ENCODE data around the gene PTPN4. TPM values are rescaled to one million over a fixed set of nuclear protein-coding genes. Genes with fewer than 3 reads are reported as not detected.

Gene PTPN4
- total and polyA plus RNA-seq, 9 of the 15 experiments (the other 6 are each of a cell fraction or from before 2014, with no cell fraction given): 5.0 to 32.8 (median 27.3) TPM

- Histone ChIP-seq H3K4me1 (replicated peaks in 1 of 2; ENCODE audit: control insufficient read depth in 2 of 2, insufficient read depth in 2 of 2, low read length in 2 of 2) (no peaks in the 10 kb centered on the region; a peak in 1 of 5 replicates), H3K36me3 (ENCODE audit: control insufficient read depth, insufficient read depth, low read length) (no peaks in the 10 kb centered on the region), H3K27ac (ENCODE audit: extremely low read depth, low read depth, low read length) (no peak overlapping the region), H3K9ac (ENCODE audit: insufficient read depth in 1 of 2, low read depth in 2 of 2, low read length in 2 of 2) (no peak overlapping the region), H3K4me2 (ENCODE audit: insufficient read depth, low read length) (no peak overlapping the region), H3K79me2 (ENCODE audit: control insufficient read depth, insufficient read depth, low read length) (no peaks in the 10 kb centered on the region), H3K4me3 (no peak overlapping the region), H3K27me3 (ENCODE audit: control insufficient read depth in 2 of 2, insufficient read depth in 2 of 2, low read length in 2 of 2) (peaks cover 38 to 51% of the 10 kb centered on the region in 2 experiments), H2AFZ (ENCODE audit: low read depth, low read length) (no peak overlapping the region), H3K9me1 (ENCODE audit: control insufficient read depth, insufficient read depth, low read length) (no peaks in the 10 kb centered on the region), H3K9me3 (replicated peaks; ENCODE audit: control insufficient read depth, insufficient read depth, low read depth, low read length) (no peaks in the 10 kb centered on the region), H4K20me1 (replicated peaks; ENCODE audit: control insufficient read depth, insufficient read depth, low read length) (no peaks in the 10 kb centered on the region)
- intact Hi-C loops (cut with micrococcal nuclease) (no loop called here), in situ Hi-C loops (cut with MboI) (no loop called here)
- FAIRE-seq: no peak
- ChIA-PET POLR2A (no interaction called here), CTCF (ENCODE audit: low intra/inter-chr PET ratio) (no interaction called here)
- no peak for ATAC-seq
- TF ChIP-seq CEBPB (tag; IDR thresholded peaks at IDR 0.05) (peak; percentile 54), CEBPG (CRISPR knock-in tag; IDR thresholded peaks at IDR 0.05) (no peak), CEBPG (tag; conservative IDR thresholded peaks at IDR 0.05 in 1 of 2, IDR thresholded peaks at IDR 0.05 in 1 of 2) (peak in 1 of 2 experiments; percentile 53; a peak in 3 of 4 replicates), ZFP30 (CRISPR knock-in tag; IDR thresholded peaks at IDR 0.05; ENCODE audit: borderline replicate concordance) (no peak)
- WGBS (ENCODE audit: insufficient coverage, low coverage, missing lambda C conversion rate): 0% methylated on average over 1 of the region's 1 CpG
- no peak for DNase-seq (ENCODE audit: extremely low read depth in 1 of 4, low spot score in 3 of 4)
- BruUV-seq (replicated peaks): no TSS peak
These were observed 32.2 kb upstream of the PTPN4 start for GRCh38 chr2:119727493-119727892.

GRCh38 chr2:119728421-119728820 is 31.3 kb upstream of the PTPN4 start:
- in situ Hi-C loops (cut with MboI): no loop called here
- Histone ChIP-seq H4K20me1 (replicated peaks; ENCODE audit: control insufficient read depth, insufficient read depth, low read length) (no peaks in the 10 kb centered on the region), H2AFZ (ENCODE audit: low read depth, low read length) (no peak overlapping the region), H3K36me3 (ENCODE audit: control insufficient read depth, insufficient read depth, low read length) (no peaks in the 10 kb centered on the region), H3K79me2 (ENCODE audit: control insufficient read depth, insufficient read depth, low read length) (no peaks in the 10 kb centered on the region), H3K9me3 (replicated peaks; ENCODE audit: control insufficient read depth, insufficient read depth, low read depth, low read length) (no peaks in the 10 kb centered on the region), H3K4me2 (ENCODE audit: insufficient read depth, low read length) (no peak overlapping the region), H3K9ac (ENCODE audit: insufficient read depth in 1 of 2, low read depth in 2 of 2, low read length in 2 of 2) (no peak overlapping the region), H3K4me1 (replicated peaks in 1 of 2; ENCODE audit: control insufficient read depth in 2 of 2, insufficient read depth in 2 of 2, low read length in 2 of 2) (no peaks in the 10 kb centered on the region; a peak in 1 of 5 replicates), H3K27me3 (ENCODE audit: control insufficient read depth in 2 of 2, insufficient read depth in 2 of 2, low read length in 2 of 2) (peaks cover 41 to 51% of the 10 kb centered on the region in 2 experiments), H3K9me1 (ENCODE audit: control insufficient read depth, insufficient read depth, low read length) (no peaks in the 10 kb centered on the region), H3K27ac (ENCODE audit: extremely low read depth, low read depth, low read length) (no peak overlapping the region), H3K4me3 (no peak overlapping the region)
- ATAC-seq (no peak), FAIRE-seq (no peak), DNase-seq (ENCODE audit: extremely low read depth in 1 of 4, low spot score in 3 of 4) (no peak)
- no peak for TF ChIP-seq BACH1 (tag; IDR thresholded peaks at IDR 0.05)
- no peak for TF ChIP-seq TEAD1 (CRISPR knock-in tag; IDR thresholded peaks at IDR 0.05)
- no peak for TF ChIP-seq TOE1 (IDR thresholded peaks at IDR 0.05; ENCODE audit: borderline replicate concordance)
- no peak for TF ChIP-seq TOE1 (CRISPR knock-in tag; IDR thresholded peaks at IDR 0.05; ENCODE audit: borderline replicate concordance, low read depth)
- no peak for TF ChIP-seq ZNF778 (CRISPR knock-in tag; IDR thresholded peaks at IDR 0.05)
- BruUV-seq (replicated peaks): no TSS peak
- intact Hi-C loops (cut with micrococcal nuclease): no loop called here
- POLR2A ChIA-PET: interaction anchor here (0.6 to 1.6 kb wide), 3 partner anchors 11 to 21 kb away, joined by 3 to 4 read pairs (median 3); no protein-coding TSS in a partner anchor
- CTCF ChIA-PET (ENCODE audit: low intra/inter-chr PET ratio): no interaction called here

All from K562 (cell line).